H1 (cell line): ENCODE measurements around the gene ZNG1A.
"Not testable (repeated sequence)": the region's sequence is repeated elsewhere in the genome, so short reads cannot be mapped to it uniquely, and the experiment has no call there.

Source experiments
- KDM1A ChIP-seq: fragments of 200-600, 300-600 bp; sonication (generic); IDR thresholded peaks from 2 replicates; pipeline ENCODE4 v1.7.1; 2016; ENCODE audit warnings: mild to moderate bottlenecking, low read length, borderline replicate concordance
- POLR2A ChIP-seq, 2 experiments: IDR thresholded peaks; 1 replicate in 1 of 2; 2 replicates in 1 of 2; pipeline ENCODE4 v1.6.1; 2011; ENCODE audit warnings: low read depth in 2 of 2, low read length in 2 of 2, mild to moderate bottlenecking in 2 of 2; ENCODE audit errors: control extremely low read depth in 1 of 2
- RXRA ChIP-seq: IDR thresholded peaks from 2 replicates; pipeline ENCODE4 v1.6.1; 2011; ENCODE audit warnings: low read depth, mild to moderate bottlenecking, low read length, moderate library complexity; ENCODE audit not compliant: insufficient read depth
- SUZ12 ChIP-seq: fragments of 200-600 bp; sonication (generic); IDR thresholded peaks from 2 replicates; pipeline ENCODE4 v1.6.1; 2012; ENCODE audit warnings: mild to moderate bottlenecking, inconsistent platforms, low read length, moderate library complexity, mixed read lengths
- TAF7 ChIP-seq: optimal IDR thresholded peaks from 2 replicates; pipeline ENCODE3; 2011; ENCODE audit warnings: low read depth, mild to moderate bottlenecking, inconsistent platforms, low read length, moderate library complexity, borderline replicate concordance
- TF ChIP-seq, protein P1 (sequence below), 3 experiments: IDR thresholded peaks; 1 replicate in 2 of 3; 2 replicates in 1 of 3; pipeline versions ENCODE4 v1.5.1 to v1.6.1; 2011; ENCODE audit warnings: low read length in 3 of 3, mild to moderate bottlenecking in 3 of 3, inconsistent platforms in 2 of 3, low read depth in 1 of 3, moderate library complexity in 1 of 3; ENCODE audit not compliant: insufficient read depth in 1 of 3; ENCODE audit errors: control extremely low read depth in 1 of 3
- TF ChIP-seq, protein P2 (sequence below): IDR thresholded peaks from 2 replicates; pipeline ENCODE4 v1.6.1; 2012; ENCODE audit warnings: inconsistent platforms
- TF ChIP-seq, protein P3 (sequence below): IDR thresholded peaks from 2 replicates; pipeline ENCODE4 v1.6.1; 2012; ENCODE audit warnings: low read length, inconsistent platforms

DNA sequence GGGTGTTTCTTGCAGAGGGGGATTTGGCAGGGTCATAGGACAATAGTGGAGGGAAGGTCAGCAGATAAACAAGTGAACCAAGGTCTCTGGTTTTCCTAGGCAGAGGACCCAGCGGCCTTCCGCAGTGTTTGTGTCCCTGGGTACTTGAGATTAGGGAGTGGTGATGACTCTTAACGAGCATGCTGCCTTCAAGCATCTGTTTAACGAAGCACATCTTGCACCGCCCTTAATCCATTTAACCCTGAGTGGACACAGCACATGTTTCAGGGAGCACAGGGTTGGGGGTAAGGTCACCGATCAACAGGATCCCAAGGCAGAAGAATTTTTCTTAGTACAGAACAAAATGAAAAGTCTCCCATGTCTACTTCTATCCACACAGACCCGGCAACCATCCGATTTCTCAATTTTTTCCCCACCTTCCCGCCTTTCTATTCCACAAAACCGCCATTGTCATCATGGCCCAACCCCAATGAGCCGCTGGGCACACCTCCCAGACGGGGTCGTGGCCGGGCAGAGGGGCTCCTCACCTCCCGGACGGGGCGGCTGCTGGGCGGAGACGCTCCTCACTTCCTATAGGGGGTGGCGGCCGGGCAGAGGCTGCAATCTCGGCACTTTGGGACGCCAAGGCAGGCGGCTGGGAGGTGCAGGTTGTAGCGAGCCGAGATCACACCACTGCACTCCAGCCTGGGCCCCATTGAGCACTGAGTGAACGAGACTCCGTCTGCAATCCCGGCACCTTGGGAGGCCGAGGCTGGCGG lies 95.7 kb downstream of the ZNG1A start:
- TF ChIP-seq, protein P1, sequence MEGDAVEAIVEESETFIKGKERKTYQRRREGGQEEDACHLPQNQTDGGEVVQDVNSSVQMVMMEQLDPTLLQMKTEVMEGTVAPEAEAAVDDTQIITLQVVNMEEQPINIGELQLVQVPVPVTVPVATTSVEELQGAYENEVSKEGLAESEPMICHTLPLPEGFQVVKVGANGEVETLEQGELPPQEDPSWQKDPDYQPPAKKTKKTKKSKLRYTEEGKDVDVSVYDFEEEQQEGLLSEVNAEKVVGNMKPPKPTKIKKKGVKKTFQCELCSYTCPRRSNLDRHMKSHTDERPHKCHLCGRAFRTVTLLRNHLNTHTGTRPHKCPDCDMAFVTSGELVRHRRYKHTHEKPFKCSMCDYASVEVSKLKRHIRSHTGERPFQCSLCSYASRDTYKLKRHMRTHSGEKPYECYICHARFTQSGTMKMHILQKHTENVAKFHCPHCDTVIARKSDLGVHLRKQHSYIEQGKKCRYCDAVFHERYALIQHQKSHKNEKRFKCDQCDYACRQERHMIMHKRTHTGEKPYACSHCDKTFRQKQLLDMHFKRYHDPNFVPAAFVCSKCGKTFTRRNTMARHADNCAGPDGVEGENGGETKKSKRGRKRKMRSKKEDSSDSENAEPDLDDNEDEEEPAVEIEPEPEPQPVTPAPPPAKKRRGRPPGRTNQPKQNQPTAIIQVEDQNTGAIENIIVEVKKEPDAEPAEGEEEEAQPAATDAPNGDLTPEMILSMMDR (IDR thresholded peaks at IDR 0.05; ENCODE audit: control extremely low read depth in 1 of 3, insufficient read depth in 1 of 3, low read depth in 1 of 3, low read length in 3 of 3) = not testable (repeated sequence)
- TF ChIP-seq RXRA; TAF7; POLR2A (IDR thresholded peaks at IDR 0.05; ENCODE audit: control extremely low read depth in 1 of 2, low read depth in 2 of 2, low read length in 2 of 2); SUZ12; KDM1A: not testable (repeated sequence)
- TF ChIP-seq, protein P2, sequence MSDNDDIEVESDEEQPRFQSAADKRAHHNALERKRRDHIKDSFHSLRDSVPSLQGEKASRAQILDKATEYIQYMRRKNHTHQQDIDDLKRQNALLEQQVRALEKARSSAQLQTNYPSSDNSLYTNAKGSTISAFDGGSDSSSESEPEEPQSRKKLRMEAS = not testable (repeated sequence)
- TF ChIP-seq, protein P3, sequence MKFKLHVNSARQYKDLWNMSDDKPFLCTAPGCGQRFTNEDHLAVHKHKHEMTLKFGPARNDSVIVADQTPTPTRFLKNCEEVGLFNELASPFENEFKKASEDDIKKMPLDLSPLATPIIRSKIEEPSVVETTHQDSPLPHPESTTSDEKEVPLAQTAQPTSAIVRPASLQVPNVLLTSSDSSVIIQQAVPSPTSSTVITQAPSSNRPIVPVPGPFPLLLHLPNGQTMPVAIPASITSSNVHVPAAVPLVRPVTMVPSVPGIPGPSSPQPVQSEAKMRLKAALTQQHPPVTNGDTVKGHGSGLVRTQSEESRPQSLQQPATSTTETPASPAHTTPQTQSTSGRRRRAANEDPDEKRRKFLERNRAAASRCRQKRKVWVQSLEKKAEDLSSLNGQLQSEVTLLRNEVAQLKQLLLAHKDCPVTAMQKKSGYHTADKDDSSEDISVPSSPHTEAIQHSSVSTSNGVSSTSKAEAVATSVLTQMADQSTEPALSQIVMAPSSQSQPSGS = not testable (repeated sequence)
